Neural cell (in vitro differentiated cells): ENCODE measurements around the gene MIAT. TPM values are rescaled to one million over a fixed set of nuclear protein-coding genes. Genes with fewer than 3 reads are reported as not detected.

Experiments
- H2AFZ ChIP-seq: fragments of 200-600, 300-800 bp; sonication (generic), shearing (Covaris generic); 2 replicates; pipeline ENCODE4 v1.6.0; 2014; ENCODE audit warnings: low read depth, mild to moderate bottlenecking, antibody characterized with exemption, low read length, moderate library complexity
- H3F3A ChIP-seq: fragments of 200-600 bp; shearing (Covaris generic); 2 replicates; pipeline ENCODE4 v1.6.1; 2016; ENCODE audit warnings: mild to moderate bottlenecking, moderate library complexity, mixed read lengths, antibody characterized with exemption, low read length; ENCODE audit not compliant: insufficient read depth, poor library complexity, severe bottlenecking
- H3K27ac ChIP-seq: fragments of 200-600, 300-800 bp; sonication (generic), shearing (Covaris generic); 2 replicates; pipeline ENCODE4 v1.5.1; 2014; ENCODE audit warnings: mild to moderate bottlenecking, low read length, moderate library complexity
- H3K27me3 ChIP-seq: fragments of 300-800, 200-600 bp; sonication (generic), shearing (Covaris generic); 2 replicates; pipeline ENCODE4 v1.6.0; 2014; ENCODE audit warnings: mild to moderate bottlenecking, low read depth, low read length, moderate library complexity; ENCODE audit not compliant: insufficient read depth
- H3K36me3 ChIP-seq: fragments of 300-800, 200-600 bp; sonication (generic), shearing (Covaris generic); 2 replicates; pipeline ENCODE4 v1.5.1; 2014; ENCODE audit warnings: mild to moderate bottlenecking, antibody characterized with exemption, low read length, moderate library complexity; ENCODE audit not compliant: insufficient read depth
- H3K4me2 ChIP-seq: fragments of 300-800, 200-600 bp; sonication (generic), shearing (Covaris generic); 2 replicates; pipeline ENCODE4 v1.6.0; 2014; ENCODE audit warnings: mild to moderate bottlenecking, low read length
- H3K4me3 ChIP-seq: fragments of 300-800, 200-600 bp; sonication (generic), shearing (Covaris generic); 2 replicates; pipeline ENCODE4 v1.5.1; 2014; ENCODE audit warnings: mild to moderate bottlenecking, low read length, moderate library complexity
- H3K79me2 ChIP-seq: fragments of 200-600 bp; shearing (Covaris generic); replicated peaks from 2 replicates; pipeline ENCODE4 v1.6.0; 2014; ENCODE audit warnings: mild to moderate bottlenecking, low read length, moderate library complexity; ENCODE audit not compliant: insufficient read depth
- H3K9ac ChIP-seq: fragments of 300-800, 200-600 bp; sonication (generic), shearing (Covaris generic); 2 replicates; pipeline ENCODE4 v1.6.1; 2016; ENCODE audit warnings: mild to moderate bottlenecking, low read length, mixed read lengths
- H3K9me2 ChIP-seq: fragments of 200-600 bp; shearing (Covaris generic); 2 replicates; pipeline ENCODE4 v1.6.1; 2016; ENCODE audit warnings: mild to moderate bottlenecking, low read length, mixed read lengths; ENCODE audit not compliant: insufficient read depth
- H3K9me3 ChIP-seq: fragments of 200-600, 300-800 bp; sonication (generic), shearing (Covaris generic); 2 replicates; pipeline ENCODE4 v1.6.1; 2016; ENCODE audit warnings: mild to moderate bottlenecking, mixed run types, low read length, moderate library complexity, mixed read lengths
- H4K20me1 ChIP-seq: fragments of 200-600 bp; shearing (Covaris generic); 2 replicates; pipeline ENCODE4 v1.6.1; 2016; ENCODE audit warnings: mild to moderate bottlenecking, mixed run types; ENCODE audit not compliant: insufficient read depth
- CTCF ChIP-seq: fragments of 450-650 bp; IDR thresholded peaks from 2 replicates; pipeline ENCODE4 v1.5.1; 2014; ENCODE audit warnings: antibody characterized with exemption, mild to moderate bottlenecking, moderate library complexity; ENCODE audit not compliant: poor library complexity, severe bottlenecking
- MXI1 ChIP-seq: fragments of 450-650 bp; conservative IDR thresholded peaks from 2 replicates; pipeline ENCODE4 v1.6.1; 2014; ENCODE audit warnings: antibody characterized with exemption, mild to moderate bottlenecking; ENCODE audit not compliant: poor library complexity, severe bottlenecking
- POLR2AphosphoS5 ChIP-seq: IDR thresholded peaks from 2 replicates; pipeline ENCODE4 v1.6.1; 2012
- RAD21 ChIP-seq: fragments of 450-650 bp; conservative IDR thresholded peaks from 2 replicates; pipeline ENCODE4 v1.6.1; 2014; ENCODE audit warnings: antibody characterized with exemption, mild to moderate bottlenecking, moderate library complexity
- SMC3 ChIP-seq: fragments of 450-650 bp; conservative IDR thresholded peaks from 2 replicates; pipeline ENCODE4 v1.6.1; 2014; ENCODE audit warnings: antibody characterized with exemption, mild to moderate bottlenecking, moderate library complexity; ENCODE audit not compliant: poor library complexity
- TAF1 ChIP-seq: IDR thresholded peaks from 2 replicates; pipeline ENCODE4 v1.6.1; 2012; ENCODE audit warnings: low read depth
- polyA plus RNA-seq: library from polyadenylated mRNA; depleted of rRNA; stranded (reverse); fragments of >200 nt; gene quantifications from 2 replicates; pipeline ENCODE4 v1.2.3, GENCODE V29; 2014

MIAT gene
- polyA plus RNA-seq, 1 donor from 2014 or later: 529 TPM

GRCh38 chr22:26674211-26675190 lies 17.1 kb downstream of the MIAT start:
- H3K4me3 ChIP-seq: peak overlapping the region; percentile 72
- H3K79me2 ChIP-seq: no peaks in the 10 kb centered on the region
- no peaks in the 10 kb centered on the region for H3K36me3 ChIP-seq
- H3K9me2 ChIP-seq: no peaks in the 10 kb centered on the region
- no peaks in the 10 kb centered on the region for H3K27me3 ChIP-seq
- TF ChIP-seq CTCF: peak; percentile 8
- TF ChIP-seq TAF1: no peak
- no peaks in the 10 kb centered on the region for H3K9me3 ChIP-seq
- H3K27ac ChIP-seq: no peak overlapping the region
- H3K4me2 ChIP-seq: peak overlapping the region; percentile 78
- H4K20me1 ChIP-seq: no peaks in the 10 kb centered on the region
- H3K9ac ChIP-seq: peak overlapping the region; percentile 64
- H3F3A ChIP-seq: peaks cover 5% of the 10 kb centered on the region
- no peak overlapping the region for H2AFZ ChIP-seq

GRCh38 chr22:26675687-26676268 lies 18.4 kb downstream of the MIAT start:
- peak; percentile 21 for TF ChIP-seq POLR2AphosphoS5
- TF ChIP-seq MXI1: no peak
- TF ChIP-seq SMC3: no peak
- no peak for TF ChIP-seq CTCF
- no peaks in the 10 kb centered on the region for H3K36me3 ChIP-seq
- no peaks in the 10 kb centered on the region for H3K79me2 ChIP-seq
- no peak overlapping the region for H2AFZ ChIP-seq
- no peaks in the 10 kb centered on the region for H3K9me3 ChIP-seq
- no peaks in the 10 kb centered on the region for H4K20me1 ChIP-seq
- no peak overlapping the region for H3K27ac ChIP-seq
- no peak overlapping the region for H3K4me2 ChIP-seq
- H3F3A ChIP-seq: peaks cover 5% of the 10 kb centered on the region
- H3K4me3 ChIP-seq: no peak overlapping the region
- H3K9ac ChIP-seq: no peak overlapping the region
- H3K9me2 ChIP-seq: no peaks in the 10 kb centered on the region
- H3K27me3 ChIP-seq: no peaks in the 10 kb centered on the region

GRCh38 chr22:26677217-26677616 lies 19.8 kb downstream of the MIAT start:
- H2AFZ ChIP-seq: no peak overlapping the region
- H3F3A ChIP-seq: peaks cover 5% of the 10 kb centered on the region
- H3K27me3 ChIP-seq: no peaks in the 10 kb centered on the region
- H3K36me3 ChIP-seq: no peaks in the 10 kb centered on the region
- no peak for TF ChIP-seq RAD21
- H3K4me2 ChIP-seq: no peak overlapping the region
- no peak overlapping the region for H3K4me3 ChIP-seq
- no peaks in the 10 kb centered on the region for H4K20me1 ChIP-seq
- no peaks in the 10 kb centered on the region for H3K79me2 ChIP-seq
- H3K9me2 ChIP-seq: no peaks in the 10 kb centered on the region
- H3K9me3 ChIP-seq: peaks cover 2% of the 10 kb centered on the region
- no peak overlapping the region for H3K9ac ChIP-seq
- H3K27ac ChIP-seq: no peak overlapping the region
